Measurements from ENCODE around the gene SLC11A2.
"Not testable (repeated sequence)": the region's sequence is repeated elsewhere in the genome, so short reads cannot be mapped to it uniquely, and the experiment has no call there.

The SLC11A2 gene

DNA sequence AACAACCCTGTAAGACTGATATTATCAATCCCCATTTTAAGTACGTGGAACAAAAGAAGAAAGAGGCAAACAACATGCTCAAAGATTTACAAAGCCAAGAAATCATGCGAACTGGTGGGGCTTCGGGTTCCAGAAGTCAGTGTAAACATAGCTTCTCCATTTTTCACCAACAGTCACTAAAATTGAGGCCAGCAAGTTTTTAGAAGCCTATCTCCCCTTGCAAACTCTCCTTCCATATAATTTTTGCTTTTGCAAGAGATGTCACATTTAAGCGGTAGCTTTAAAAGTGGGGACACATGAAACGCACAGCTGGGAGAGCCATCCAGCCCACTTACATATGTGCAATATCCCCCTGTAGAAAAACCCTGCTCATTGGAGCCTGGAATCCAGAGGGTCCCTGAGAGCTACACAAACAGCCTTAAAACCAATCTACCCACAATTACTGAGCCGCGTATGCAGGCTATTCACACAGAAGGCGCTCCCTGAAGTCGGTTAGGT lies 797 bp downstream of the SLC11A2 start:
- DNase-seq: peak in 2 of 6 experiments; percentile 43 to 59

DNA sequence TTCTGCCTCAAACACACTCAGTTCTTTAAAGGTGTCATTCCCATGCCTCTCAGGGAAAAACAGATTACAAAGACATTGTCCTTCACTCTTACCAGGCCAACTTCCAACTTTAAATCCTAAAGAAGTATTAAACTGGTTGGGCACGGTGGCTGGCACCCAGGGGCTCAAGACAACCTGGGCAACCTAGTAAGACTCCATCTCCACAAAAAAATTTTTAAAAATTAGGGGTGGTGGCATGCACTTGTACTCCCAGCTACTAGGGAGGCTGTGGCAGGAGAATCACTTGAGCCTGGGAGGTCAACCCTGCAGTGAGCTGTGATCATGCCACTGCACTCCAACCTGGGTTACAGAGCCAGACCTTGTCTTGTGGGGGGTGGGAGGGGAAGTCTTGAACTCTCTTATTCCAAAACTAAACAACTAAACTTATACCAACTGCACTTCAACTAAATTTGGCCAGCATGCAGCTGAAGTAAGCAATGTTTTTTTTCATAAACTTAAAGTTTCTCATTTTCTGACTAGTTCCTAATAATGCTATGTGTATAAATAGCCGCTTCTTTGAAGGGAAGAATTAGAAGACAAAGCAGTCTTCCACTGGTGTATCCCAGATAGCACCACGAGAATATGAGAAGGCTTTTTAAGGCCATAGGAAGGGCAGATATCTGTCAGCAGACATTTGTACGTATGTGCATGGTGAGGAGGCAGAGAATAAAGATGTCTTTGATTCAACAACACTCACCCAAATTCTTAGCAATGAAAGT lies 2.4 kb downstream of the SLC11A2 start:
- DNase-seq: no peak

DNA sequence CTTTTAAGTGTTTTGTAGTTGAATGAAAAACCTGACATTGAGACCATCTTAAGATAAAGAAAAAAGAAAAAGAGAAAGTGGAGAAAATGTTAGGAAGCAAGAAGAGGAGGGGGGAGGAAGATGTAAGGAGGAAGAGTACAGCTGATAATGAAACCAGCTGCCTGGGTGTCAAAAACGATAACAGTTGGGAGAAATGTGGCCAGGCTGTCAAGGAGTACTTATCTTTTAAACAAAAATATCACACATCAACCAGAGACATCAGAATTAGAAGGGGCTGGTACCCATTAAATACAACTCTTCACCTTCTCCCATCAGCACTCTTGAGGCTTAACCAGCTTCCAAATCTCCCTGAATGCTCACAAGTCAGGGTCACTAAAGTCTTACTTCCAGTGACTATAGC lies 4.5 kb downstream of the SLC11A2 start:
- no peak for DNase-seq

DNA sequence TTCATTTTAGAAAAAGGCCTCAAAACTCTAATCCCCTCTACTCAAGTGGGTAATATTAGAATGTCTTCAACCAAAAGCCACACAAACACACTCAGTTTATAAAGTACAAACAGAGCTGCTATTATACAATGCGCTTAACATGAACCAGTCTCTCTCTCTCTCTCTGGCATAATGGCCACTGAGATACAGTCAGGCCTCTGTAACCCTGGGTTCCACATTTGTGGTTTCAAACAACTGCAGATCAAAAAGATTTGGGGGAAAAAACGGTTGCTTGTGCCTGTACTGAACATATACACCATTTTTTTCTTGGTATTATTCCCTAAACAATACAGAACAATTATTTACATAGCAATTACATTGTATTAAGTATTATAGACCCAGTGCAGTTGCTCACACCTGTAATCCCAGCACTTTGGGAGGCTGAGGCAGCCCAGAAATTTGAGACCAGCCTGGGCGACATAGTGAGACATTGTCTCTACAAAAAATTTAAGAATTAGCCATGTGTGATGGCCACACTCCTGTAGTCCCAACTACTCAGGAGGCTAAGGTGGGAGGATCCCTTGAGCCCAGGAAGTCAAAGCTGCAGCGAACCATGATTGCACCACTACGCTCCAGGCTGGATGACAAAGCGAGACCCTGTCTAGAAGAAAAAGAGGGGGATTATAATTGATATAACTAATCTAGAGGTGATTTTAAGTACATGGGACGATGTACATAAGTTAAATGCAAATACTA lies 5.6 kb downstream of the SLC11A2 start:
- DNase-seq: no peak

DNA sequence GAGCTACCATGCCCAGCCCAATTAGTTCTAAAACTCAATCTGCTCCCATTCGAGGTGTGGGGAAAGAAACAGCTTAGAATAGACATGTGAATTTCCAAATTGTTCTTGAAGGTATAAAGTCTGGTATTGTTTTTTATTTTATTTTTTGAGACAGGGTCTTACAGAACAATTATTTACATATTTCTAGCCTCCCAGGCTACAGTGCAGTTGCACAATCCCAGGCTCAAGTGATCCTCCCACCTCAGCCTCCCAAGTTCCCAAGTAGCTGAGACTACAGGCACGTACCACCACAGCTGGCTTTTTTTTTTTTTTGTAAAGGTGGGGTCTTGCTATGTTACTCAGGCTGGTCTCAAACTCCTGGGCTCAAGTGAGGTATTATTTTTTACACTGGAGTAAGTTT lies 6.3 kb downstream of the SLC11A2 start:
- DNase-seq: no peak

DNA sequence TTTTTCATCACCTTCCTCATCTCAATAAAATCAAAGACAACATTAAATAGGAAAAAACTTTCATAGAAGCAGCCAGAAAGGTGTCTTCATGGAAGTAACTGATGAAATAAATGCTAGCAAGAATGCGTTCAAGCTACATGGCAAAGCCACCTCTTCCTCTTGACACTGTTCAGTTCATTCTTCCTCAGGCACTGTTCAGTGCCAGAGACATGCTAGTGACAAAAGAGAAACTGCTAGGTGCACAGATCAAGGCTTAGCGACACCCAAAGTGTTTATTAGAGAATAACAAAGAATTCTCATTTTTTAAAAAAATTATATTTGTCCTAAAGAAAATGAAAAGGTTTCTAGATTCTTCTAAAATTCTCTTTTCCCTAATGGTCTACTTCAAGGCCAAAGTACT lies 7.2 kb downstream of the SLC11A2 start:
- no peak for DNase-seq

DNA sequence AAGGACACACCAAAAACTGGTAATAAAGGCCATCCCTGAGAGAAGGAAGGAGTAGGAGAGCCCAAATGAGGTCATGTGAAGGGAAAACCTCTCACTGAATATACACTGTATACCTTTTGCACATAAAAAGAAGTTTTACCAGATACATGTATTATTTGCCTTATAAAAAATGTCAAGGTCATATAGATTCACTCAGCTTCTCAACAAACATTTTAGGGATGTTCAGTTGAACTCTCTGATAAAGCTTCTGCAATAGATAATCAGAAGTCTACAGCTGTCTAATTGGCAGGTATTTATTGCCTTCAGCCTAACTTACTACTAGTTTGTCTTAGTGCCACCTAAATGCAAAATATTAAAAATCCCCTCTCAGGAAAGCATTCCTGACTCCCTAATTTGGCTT lies 8.7 kb downstream of the SLC11A2 start:
- no peak for DNase-seq

DNA sequence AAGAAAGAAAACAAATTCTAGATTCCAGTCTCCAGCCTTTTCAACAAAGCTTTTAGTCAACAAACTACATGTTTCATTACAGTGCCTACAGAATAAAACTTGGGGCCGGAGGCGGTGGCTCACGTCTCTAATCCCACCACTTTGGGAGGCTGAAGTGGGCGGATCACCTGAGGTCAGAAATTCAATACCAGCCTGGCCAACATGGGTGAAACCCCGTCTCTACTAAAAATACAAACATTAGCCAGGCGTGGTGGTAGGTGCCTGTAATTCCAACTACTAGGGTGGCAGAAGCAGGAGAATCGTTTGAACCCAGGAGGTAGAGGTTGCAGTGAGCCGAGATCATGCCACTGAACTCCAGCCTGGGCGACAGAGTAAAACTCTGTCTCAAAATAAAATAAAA lies 11.7 kb downstream of the SLC11A2 start:
- not testable (repeated sequence) for DNase-seq

DNA sequence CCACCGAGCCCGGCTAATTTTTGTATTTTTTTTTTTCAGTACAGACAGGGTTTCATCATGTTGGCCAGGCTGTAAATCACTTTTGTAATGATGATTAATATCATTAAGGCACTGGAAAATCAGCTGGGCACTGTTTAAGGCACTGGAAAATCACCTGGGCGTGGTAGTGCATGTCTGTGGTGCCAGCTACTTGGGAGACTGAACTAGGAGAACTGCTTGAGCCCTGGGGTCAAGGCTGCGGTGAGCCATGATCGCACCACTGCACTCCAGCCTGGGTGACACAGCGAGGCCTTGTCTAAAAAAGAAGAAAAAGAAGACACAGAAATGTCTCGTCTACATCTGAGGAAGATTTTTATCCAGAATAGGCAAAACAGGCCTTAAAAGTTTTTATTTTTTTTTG lies 12.7 kb downstream of the SLC11A2 start:
- no peak for DNase-seq

DNA sequence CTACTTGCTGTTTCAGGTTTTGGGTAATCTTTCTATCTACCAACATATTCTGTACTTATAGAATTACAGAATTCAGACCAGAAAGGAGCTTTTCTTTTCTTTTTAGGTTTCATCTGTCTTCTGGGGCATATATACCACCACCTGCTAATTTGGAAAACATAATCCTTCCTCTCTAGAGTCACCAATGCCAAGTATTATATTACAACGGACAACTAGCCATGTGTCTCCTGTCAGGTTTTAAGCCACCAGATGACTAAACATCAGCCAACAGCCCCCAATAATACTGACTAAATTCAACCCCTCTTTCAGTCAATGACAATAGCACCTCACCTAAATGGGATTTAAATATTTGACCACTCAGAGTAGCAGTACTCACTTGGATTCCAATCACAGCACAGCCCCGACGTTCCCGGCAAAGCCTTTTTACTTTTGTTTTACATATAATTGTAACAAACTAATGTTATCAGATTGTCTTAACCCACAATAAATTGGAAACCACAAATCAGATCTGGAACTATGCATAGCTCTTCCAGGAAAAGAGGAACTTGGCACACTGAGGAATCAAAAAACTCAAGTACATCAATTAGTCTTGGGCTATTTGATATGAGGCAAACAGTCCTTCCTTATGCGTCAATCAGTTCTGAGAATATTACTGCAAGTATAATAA lies 13.5 kb downstream of the SLC11A2 start:
- DNase-seq: no peak

DNA sequence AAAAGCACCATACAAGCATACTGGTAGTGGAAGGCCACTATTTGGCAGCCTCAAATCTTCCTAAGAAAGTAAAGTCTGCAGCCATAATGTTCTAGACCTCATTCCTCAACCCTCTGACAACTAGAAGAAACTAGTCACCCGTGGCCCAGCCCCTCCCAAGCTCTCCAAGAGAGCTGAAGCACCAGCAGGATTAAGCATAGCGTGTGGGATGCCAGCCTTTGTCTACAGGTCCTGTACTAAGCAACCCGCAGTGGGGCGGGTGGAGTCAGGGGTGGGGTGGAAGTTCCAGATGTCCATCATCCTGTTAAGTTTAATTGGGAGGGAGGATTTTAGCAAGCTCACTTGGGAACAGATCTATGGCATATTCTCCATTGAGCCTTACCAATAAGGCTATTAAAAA lies 14.2 kb downstream of the SLC11A2 start:
- no peak for DNase-seq

DNA sequence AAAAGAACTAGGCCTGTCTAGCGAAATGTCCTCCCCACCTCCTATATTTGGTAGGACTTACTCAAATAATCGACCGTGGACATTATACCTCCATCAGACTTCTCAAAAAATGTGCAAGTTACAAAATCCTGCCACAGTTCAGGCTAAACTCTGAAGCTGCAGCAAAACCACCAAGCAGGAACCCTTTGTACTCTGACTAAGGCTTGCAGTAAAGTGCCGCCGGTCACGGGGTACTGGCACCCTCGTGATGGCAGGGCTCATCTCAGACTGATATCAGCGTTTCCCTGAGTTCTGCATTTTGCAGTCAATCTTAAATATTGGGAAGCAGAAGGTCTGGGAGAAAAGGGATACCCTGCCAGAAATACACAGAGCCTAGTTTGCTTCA lies 17.1 kb downstream of the SLC11A2 start:
- DNase-seq: peak; percentile 36 to 69 (median 56)

DNA sequence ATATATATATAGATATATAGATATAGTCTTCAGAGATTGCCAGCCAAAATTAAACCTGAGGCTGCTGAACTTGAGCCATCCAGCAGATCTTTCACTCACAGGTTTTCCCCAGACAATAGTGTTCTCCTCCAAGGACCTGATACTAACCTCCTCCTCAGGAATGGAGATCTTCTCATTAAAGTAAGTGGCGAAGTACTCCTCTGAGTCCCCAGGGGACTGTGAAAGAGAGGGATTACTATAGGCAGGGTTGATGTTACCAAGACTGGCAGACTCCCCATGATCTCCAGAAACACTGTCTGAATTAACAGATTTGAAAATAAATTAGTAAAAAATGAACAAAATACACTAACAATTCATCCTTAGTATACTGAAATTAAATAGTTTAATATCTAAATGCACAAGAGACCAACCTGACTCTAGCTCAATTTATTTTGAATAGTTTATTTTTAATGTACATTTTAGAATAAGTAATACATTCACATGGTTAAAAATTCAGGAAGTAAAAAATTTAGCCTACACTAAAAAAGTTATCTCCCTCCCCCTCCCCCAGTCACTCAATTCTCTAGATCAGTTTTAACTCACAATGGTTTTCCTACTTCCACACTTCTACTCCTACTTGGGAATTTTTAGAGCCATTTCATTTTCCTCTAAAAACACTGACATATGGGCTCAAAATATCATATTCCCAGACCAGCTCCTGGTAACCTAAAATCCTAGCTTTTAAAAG lies 17.7 kb downstream of the SLC11A2 start:
- no peak for DNase-seq

DNA sequence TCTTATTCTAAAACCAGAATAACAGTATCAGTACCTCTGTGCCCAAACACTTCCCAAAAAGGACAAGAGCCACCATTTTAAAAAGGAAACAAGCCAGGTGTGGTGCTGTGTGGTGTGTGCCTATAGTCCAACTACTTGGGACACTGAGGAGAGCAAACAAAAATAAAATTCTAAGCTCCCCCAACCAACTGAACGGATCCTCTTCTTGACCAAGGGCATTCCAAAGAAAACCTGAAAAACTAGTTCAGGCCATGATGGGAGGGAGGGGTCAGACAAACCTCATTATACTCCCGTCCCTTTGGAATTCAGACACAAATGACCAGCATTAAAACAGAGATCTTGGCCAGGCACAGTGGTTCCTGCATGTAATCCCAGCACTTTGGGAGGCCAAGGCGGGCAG lies 20.5 kb downstream of the SLC11A2 start:
- no peak for DNase-seq

DNA sequence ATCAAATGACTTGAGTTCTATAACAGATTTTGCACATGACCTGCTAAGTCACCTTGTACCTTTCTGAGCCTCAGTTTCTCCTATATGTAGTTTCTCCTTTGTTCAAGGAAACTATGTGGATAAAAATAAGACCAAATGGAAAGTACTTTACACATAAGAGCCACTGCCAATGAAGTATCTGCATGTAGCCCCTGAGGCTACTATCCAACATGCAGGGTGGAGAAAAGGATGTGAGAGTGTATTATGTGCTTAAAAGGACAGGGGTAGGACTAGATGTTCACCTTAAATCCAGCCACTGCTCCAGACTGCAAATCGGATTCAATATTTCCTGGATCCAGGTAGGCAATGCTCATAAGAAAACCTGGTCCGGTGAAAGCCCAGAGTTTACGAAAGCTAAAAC lies 21.2 kb downstream of the SLC11A2 start:
- DNase-seq: no peak

DNA sequence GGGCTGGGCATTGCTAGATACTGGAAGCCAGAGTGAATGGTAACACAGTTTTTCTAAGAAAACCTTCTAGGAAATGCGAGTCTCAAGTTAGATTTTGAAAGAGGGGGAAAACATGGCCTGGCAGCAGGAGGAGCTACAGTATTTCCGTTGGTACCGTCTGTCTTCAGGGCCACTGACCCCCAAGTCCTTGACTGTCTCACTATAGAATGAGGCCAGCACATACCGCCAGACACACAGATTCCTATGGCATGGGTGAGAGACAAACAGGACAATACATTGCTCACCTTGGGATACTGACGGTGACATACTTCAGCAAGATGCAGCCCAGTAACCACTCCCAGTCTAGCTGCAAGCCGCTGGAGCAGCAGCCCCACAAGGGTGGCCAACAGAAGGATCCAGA lies 21.7 kb downstream of the SLC11A2 start:
- DNase-seq: no peak

DNA sequence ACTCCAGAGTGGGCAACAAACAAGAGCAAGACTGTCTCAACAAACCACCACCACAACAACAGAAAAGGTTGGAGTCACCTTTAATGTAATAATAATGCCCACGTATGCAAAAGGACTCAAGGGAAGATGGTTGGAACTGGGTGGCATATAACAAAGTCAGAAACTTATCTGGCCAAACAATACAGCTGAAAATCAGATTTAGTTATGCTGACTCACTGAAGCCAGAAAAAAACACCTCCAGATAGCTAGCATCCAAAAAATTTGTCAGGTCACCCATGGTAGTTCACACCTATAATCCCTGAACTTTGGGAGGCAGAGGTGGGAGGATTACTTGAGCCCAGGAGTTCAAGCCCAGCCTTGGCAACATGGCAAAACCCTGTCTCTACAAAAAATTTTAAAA lies 24.4 kb downstream of the SLC11A2 start:
- DNase-seq: no peak

DNA sequence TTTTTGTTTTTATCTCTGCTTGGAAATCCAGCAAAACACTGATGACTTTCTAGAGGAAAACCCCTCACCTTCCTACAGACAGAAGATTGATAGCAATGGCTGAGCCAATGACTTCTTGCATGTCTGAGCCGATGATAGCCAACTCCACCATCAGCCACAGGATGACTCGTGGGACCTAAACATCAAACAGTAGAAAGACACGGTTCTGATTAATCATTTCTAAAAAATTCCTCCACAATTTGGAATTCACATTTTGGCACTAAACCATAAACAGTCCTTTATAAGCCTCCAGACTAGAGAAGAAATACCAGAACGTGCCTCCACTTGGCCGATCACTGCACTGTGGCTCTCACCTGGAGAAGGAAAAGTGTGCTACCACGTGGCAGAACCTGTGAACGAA lies 25.9 kb downstream of the SLC11A2 start:
- no peak for DNase-seq

DNA sequence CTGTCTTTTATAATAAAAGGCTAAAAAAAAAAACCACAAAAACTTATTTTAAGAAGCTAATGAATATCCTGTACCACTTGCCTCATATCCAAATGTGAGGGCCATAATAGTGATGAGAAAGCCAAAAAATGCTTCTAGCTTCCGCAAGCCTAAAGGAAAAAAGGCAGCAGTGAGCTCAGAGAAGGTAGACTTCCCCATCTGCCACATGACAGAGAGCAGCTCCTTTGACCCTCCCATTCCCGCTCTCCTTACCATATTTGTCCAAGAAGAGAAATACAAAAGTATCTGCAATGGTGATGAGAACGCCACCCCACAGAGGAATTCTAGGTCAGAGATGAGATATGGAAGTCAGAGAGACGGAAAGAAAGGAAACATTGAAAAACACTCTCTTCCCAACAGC lies 27.1 kb downstream of the SLC11A2 start:
- no peak for DNase-seq

DNA sequence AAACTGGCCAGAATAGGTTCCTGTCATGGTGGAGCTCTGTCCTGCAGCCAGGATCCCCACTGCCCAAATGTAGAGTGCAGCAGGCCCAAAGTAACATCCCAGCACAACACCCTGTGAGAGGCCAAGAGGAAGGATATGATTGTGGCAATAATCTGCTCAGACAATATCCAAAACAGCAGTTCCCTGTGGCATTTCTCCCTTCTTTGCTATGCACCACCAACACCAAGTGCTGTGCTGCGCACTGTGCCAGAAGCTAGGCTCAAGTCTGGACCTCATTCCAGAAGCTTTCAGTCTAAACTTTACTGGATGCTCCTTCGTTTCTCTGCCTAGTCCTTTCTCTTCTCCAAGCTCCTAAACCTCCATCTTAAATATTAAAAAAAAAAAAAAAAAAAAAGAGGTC lies 33.4 kb downstream of the SLC11A2 start:
- no peak for DNase-seq

DNA sequence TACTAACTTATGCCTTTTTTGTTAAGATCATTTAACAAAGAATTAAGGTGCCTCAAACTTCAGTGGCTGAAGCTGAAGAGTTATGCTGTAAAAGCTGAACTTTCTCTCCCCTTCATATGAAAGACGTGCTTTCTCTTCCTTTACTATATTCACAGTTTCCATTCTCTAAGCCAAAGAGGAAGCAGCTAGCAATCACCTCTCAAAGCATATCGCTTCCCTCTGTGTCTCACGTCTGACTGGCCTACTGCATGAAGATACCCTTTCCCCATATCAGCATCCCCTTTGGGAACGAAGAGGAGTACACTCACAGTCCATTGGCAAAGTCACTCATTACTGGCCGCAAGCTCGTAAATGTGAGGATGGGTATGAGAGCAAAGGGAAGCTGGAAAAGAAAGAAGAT lies 34.9 kb downstream of the SLC11A2 start:
- DNase-seq: no peak

DNA sequence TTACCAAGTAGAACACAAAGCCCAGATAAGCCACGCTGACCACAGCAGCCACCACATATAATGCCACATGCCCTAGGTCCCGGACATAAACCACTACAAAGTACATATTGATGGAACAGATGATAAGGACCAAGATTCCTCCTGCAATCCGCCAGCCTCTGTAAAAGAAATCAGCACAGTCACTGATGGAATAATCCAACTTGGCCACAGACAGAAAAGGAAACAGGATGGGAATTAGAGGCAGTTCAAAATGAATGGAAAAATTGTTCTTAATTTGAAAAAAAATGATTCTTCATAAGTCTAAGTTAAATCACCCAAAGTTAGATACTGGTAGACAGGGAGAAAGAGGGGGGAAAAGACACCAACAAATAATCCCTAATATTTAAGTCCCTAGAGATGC lies 35.4 kb downstream of the SLC11A2 start:
- DNase-seq: no peak

DNA sequence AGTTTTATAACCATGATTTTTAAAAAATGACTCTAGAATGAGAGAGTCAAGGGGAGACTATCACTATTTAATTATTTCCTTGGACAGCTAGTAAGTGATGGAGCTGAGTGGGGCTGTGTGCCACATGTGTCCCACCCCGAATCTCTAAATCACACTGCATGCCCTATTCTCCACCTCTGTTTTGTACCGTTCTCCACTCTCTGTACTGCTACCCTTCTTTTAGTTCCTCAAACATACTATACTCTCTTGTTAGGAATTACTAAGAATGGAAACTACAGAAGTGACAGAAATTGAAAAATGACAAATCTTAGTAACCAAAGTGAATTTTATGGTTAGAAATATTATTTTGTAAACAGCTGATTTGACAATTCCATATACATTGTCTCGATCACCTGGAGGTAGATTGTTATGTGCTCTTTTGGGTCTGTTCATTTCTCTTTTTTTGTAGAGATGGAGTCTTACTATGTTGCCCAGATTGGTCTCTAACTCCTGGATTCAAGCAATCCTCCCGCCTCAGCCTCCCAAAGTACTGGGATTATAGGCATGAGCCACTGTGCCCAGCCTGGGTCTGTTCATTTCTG lies 35.9 kb downstream of the SLC11A2 start:
- DNase-seq: no peak

Data from stimulated activated naive CD4-positive, alpha-beta T cell (primary cell).